Measurements from ENCODE around the gene SGK1. TPM values are rescaled to one million over a fixed set of nuclear protein-coding genes. Genes with fewer than 3 reads are reported as not detected.
"Not testable (repeated sequence)": the region's sequence is repeated elsewhere in the genome, so short reads cannot be mapped to it uniquely, and the experiment has no call there.

SGK1 gene
- polyA plus RNA-seq, 5 donors: 28.2 to 111 (median 73.5) TPM

DNA sequence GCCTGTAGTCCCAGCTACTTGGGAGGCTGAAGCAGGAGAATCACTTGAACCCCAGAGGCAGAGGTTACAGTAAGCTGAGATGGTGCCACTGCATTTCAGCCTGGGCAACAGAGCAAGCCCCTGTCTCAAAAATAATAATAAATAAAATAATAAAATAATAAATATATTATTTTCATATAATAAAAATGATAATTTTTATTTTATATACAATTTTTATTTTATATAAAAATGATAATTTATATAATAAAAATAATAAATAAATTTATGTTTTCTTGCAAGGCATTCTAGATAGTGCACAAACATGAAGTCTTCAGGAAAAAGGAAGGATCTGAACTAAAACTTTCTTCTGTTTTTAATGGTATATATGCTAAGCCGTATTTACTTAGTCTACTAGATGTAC lies 12.6 kb upstream of the SGK1 start:
- DNase-seq: no peak

DNA sequence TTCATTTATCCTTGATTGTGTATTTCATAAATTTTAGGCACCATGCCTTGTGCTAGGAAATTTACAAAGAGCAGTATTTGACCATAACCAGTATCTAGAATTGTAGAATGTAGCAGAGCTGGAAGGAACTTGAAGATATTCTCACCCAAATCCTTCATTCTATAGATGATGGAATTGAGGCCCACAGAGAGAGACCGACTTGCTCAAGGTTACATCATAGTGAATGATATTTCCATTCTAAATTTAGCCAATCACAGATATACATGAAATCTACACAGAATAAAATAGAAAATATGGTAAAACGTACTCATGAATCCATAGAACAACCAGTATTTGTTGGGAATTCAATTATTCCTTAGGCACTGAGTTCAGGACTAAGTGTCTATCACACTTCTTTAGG lies 10.9 kb upstream of the SGK1 start:
- no peak for DNase-seq

DNA sequence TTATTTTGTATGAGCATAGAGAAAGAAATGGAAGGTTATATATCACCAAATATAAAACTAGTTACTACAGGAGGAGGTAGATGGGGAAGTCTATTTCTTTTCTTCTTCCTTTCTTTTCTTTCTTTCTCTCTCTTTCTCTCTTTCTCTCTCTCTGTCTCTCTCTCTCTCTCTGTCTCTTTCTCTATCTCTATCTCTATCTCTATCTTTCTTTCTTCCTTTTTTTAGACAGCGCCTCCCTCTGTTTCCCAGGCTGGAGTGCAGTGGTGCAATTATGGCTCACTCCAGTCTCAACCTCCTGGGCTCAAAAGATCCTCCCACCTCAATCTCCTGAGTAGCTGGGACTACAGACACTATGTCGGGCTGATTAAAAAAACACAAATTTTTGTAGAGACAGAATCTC lies 10.2 kb upstream of the SGK1 start:
- DNase-seq: no peak

GRCh38 chr6:134326192-134326591 lies 8.3 kb upstream of the SGK1 start:
- not testable (repeated sequence) for DNase-seq

DNA sequence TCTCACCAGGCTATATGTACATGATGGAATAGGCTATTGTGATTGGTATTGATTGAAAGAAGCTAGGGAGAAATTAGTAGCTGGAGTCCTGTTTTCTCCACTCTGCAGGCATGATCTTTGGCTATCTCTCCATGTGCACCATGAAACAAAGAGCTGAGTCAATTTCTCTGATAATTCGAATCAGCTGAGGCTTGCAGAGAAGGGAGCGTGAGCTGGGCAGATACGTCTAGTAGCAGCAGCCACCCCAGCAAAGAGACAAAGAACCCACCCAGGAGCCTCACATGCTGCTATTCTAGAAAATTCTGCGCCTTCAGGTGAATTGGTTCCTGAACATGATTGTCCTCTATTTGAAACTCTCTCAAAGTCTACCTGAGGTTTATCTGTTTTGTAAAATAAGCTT lies 6.9 kb upstream of the SGK1 start:
- DNase-seq: no peak

- no peak for DNase-seq
Observed at GRCh38 chr6:134324141-134324540, 6.2 kb upstream of the SGK1 start.

DNA sequence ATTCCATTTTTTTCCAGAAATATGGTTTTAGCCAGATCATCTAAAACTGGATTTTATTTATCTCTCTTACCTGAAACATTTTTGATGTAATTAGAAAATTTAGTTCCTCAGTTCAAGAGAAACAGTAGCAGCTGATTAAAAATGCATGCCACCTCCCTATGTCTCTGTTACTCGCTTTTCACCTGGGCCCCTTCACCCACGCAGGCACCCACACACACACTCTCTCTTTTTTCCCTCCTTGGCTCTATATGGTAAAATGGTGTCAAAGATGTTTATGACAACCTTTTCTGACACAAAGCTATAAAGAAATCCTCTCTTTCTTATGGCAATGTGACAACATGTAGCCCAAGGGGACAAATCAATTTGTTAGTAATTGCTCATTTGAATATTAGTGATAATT lies 5.8 kb upstream of the SGK1 start:
- DNase-seq: no peak

DNA sequence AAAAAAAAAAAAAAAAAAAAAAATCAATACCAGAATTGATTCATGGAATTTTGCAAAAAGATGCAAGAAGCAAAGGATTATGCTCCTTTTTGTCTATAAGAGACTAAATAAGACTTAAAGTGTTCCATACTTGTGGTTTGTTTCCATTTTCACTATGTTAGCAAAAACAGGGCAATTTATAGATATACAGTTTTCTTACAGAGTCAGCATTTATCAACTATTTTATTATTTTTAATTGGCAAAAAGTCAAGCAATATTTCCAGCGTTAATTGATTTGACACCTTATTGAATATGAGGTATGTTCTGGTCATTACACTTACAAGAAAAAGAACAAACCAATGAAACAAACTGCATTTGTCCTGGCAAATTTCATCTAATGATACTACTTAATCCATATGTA lies 5.4 kb upstream of the SGK1 start:
- no peak for DNase-seq

- no peak for DNase-seq
Observed at GRCh38 chr6:134322216-134322615, 4.3 kb upstream of the SGK1 start.

DNA sequence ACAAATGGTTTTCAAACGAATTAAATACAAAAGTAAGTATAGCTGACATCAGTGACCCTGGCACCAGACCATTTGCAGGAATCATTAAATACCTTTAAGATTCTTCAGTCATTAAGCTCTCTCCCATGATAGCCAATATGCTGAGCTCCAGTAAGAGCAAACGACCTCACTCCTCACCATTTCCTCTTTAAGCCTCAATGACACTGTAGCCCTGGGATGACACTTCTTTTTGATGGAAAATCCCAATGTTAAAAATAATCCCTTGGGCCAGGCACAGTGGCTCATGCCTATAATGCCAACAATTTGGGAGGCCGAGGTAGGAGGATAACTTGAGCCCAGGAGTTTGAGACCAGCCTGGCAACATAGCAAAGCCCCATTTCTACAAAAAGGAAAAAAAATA lies 3.3 kb upstream of the SGK1 start:
- no peak for DNase-seq

DNA sequence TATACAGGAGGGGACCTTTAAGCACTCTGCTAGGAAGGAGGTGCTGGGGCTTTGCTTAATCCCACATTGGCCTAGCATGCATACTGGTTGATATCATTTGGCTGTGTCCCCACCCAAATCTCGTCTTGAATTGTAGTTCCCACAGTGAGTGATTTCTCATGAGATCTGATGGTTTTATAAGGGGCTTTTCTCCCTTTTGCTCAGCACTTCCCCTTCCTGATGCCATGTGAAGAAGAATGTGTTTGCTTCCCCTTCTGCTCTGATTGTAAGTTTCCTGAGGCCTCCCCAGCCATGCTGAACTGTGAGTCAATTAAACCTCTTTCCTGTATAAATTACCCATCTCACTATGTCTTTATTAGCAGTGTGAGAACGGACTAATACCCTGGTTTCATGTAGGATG lies 1.8 kb upstream of the SGK1 start:
- DNase-seq: not testable (repeated sequence)

DNA sequence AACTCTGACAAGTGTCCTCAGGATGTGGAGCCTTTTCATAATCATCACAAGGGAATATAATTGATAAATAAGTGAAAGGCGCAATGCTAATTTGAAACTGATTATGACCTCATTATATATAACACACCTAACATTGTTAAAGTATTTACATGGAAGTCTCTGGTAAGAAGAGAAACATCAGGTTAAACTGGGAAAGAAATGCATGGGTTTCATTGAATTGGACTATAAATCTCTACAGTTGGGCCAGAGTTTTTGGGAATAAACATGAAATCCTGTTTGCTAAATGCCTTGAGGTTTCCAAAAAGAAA lies 1.0 kb upstream of the SGK1 start:
- no peak for DNase-seq

- DNase-seq: no peak
Observed at GRCh38 chr6:134318236-134318973, 493 bp upstream of the SGK1 start.

- no peak for DNase-seq
Observed at GRCh38 chr6:134316733-134317431, 1.0 kb downstream of the SGK1 start.

GRCh38 chr6:134315974-134316441 lies 1.9 kb downstream of the SGK1 start:
- no peak for DNase-seq

DNA sequence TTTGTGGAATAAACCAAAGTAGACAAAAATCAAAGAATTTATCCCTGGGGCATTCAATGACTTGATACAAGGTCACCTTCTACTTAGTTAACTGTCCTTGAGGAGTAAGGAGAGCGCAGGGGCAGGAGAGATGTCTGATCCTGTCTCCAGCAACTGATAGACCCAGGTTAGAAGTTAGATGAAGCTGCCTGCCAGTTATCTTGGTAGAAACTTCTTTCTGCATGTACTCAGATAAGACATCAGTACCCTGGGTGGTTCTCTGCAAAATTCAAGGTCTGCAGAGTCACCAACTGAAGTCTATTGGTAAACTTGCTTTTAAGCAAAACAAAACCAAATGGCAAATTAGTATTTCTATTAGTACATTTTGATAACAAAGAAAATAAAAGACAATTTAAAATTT lies 2.7 kb downstream of the SGK1 start:
- no peak for DNase-seq

GRCh38 chr6:134314006-134314821 lies 3.7 kb downstream of the SGK1 start:
- no peak for DNase-seq

DNA sequence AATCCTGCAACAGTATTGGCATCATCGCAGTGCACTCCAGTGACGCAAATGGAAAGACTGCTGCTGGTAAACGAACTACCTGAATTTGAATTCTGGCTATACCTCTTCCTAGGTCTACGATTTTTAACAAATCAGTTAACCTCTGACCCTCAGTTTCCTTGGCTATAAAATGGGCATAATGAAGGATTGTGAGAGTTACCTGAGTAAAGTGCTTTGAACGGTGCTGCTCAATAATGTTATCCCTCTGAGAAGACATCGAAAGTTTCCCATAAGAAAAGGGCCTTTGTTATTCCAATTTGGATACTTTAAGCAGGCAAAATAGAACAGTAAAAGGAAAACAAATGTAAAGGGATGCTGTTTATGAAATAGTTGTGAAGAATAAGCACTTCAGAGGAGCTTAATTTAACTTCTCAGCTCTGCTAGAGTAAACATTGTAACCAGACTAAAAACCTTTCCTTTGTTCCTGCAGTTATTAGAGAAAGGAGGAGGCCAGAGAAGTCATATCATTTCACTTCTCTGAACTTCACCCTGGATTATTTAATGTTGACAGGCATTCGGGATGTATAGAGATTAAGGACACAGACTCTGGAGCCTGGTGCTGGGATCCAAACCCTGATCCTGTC lies 5.8 kb downstream of the SGK1 start:
- DNase-seq: no peak

GRCh38 chr6:134310817-134311216 lies 7.1 kb downstream of the SGK1 start:
- DNase-seq: no peak

DNA sequence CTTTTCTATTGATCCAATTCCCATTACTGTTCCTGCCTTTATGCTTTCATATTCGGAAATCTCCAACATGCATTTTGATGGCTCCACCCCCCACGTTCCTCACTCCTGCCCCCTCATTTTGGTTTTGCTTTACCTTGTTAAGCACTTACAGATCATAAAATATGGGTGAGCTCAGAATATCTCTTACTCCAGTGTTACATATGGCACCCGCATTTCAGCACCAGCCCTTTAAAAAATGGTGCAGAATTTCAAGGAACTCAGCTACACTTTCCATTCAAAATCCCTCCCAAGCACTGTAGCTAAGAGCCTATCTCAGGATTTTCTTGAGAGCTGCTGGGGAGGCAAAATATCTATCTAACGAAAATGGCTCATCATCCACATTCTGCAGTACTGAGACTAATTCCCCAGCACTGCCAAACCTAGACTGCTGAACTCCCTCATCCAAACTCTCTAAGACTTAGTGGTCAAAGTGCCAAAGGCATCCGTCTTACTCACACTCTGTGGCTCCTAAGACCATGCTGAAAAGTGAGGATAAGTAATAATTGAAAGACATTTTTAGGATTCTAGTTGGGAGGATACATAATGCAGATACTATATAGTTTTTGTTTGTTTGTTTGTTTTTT lies 7.8 kb downstream of the SGK1 start:
- DNase-seq: no peak

- no peak for DNase-seq
Observed at GRCh38 chr6:134309227-134309626, 8.7 kb downstream of the SGK1 start.

DNA sequence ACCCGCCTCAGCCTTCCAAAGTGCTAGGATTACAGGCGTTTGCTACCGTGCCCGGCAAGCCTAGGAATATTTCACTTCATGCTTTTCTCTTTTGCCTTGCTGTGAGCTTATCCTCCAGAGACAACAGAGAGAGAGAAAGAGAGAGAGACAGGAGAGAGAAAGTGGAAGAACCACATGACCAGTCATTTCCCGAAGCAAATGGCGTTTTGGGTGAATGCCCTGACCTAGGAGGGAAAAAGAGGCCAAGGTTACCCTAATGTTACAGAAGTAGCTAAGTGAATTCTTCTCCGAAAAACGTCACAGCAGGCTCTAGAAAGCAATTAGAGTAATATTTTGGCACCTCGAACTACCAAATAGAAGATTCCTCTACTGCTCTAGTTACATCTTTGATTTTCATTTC lies 9.1 kb downstream of the SGK1 start:
- DNase-seq: no peak

Data from right lung (tissue), 5 donors.